Measurements from ENCODE around the gene TRIB2.
"Not testable (repeated sequence)": the region's sequence is repeated elsewhere in the genome, so short reads cannot be mapped to it uniquely, and the experiment has no call there.

TRIB2 gene

GRCh38 chr2:12716282-12717190 is at the start of gene TRIB2:
Gene TRIB2 (plus strand): TSS chr2:12716936. CDS start chr2:12718308, 1,372 bp downstream.
- DNase-seq, result peak; percentile 88

DNA sequence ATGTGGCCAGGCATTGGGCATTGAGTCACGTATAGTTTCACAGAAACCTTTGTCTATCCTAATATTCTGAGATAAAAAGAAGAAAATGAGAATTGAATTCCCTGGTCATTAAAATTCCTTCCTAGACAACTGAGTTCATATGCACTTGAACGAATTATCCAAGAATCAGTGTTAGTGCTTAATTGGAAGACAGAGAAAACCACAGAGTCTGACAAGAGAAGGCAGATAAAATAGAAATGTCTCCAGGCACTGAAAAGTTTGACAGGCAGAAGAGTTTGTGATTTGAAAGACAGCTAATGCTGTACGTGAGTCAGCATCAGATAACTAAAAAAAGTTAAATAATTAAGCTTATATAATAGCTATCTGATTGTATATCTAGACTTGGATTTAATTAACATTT is 47.7 kb upstream of the TRIB2 start:
- DNase-seq, result no peak

GRCh38 chr2:12672711-12673315 is 43.9 kb upstream of the TRIB2 start:
- no peak for DNase-seq

- no peak for DNase-seq
Observed at GRCh38 chr2:12674644-12675328, 42.0 kb upstream of the TRIB2 start.

- no peak for DNase-seq
Observed at GRCh38 chr2:12675352-12675795, 41.4 kb upstream of the TRIB2 start.

- no peak for DNase-seq
Observed at GRCh38 chr2:12675801-12676200, 40.9 kb upstream of the TRIB2 start.

GRCh38 chr2:12676771-12677170 is 40.0 kb upstream of the TRIB2 start:
- no peak for DNase-seq

GRCh38 chr2:12678186-12678585 is 38.5 kb upstream of the TRIB2 start:
- DNase-seq, result no peak

DNA sequence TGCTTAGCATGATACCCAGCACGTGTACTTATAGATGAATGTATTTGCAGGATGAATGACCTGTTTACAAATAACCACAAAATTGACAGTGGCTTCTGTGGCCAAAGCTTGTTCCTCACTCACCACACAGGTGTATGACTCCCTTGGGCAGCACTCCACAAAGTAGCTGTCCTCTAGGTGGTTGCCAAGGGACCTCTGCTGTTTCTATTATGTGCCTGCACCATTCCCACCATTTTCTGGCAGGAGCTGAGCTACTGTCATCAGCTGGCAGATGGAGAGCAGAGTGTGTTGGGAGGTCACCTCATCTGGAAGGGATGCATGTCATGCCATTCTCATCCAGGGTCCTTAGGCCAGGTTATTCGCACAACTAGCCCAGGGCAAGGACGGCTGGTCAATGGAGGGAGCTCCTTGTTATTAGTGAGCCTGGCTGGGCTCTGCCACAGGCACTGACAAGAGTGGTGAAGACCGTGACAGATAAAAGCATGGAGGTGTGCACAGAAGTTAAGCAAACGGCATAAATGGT is 37.1 kb upstream of the TRIB2 start:
- DNase-seq, result no peak

DNA sequence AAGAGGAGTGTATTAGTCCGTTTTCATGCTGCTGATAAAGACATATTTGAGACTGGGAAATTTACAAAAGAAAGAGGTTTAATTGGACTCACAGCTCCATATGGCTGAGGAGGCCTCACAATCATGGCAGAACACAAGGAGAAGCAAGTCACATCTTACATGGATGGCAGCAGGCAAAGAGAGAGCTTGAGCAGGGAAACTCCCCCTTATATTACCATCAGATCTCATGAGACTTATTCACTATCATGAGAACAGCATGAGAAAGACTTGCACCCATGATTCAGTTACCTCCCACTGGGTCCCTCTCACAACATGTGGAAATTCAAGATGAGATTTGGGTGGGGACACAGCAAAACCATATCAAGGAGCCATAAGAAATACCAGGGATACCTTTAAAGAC is 36.6 kb upstream of the TRIB2 start:
- DNase-seq, result not testable (repeated sequence)

- DNase-seq, result no peak
Observed at GRCh38 chr2:12682017-12682416, 34.7 kb upstream of the TRIB2 start.

- no peak for DNase-seq
Observed at GRCh38 chr2:12683457-12684100, 33.2 kb upstream of the TRIB2 start.

DNA sequence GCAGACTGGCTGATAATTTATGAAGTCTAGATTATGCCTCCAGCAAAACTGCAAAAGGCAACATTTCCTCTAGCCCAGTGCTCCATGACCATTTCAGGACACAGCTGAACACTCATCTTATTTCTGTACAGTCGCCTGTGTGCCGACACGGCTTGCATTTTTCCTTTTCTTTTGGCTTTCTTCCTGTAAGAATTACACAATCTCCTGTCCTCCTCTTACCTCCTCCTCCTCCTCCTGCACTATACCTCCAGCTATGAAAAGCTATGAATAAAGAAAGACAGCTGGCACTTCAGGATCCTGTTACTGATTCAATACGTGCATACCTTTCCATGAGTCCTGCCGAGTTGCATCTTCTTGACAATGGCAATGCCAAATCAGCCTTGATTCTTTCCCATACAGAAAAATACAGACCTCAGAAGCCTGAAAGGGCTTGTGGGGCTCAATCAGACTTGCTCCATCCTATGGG is 32.2 kb upstream of the TRIB2 start:
- DNase-seq, result no peak

DNA sequence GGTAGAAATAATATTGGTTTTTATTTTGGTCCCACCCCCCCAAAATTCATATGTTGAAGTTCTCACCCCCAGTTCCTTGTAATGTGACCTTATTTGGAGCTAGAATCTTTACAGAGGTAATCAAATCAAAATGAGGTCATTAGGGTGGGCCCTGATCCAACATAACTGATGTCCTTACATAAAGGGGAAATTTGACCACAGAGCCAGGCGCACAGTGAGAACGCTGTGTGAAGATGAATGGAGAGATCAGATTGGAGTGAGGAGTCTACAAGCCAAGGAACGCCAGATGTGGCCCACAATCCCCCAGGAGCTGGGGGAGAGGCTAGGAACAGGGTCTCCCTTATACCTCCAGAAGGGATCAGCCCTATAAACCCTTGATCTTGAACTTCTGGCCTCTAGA is 31.6 kb upstream of the TRIB2 start:
- no peak for DNase-seq

GRCh38 chr2:12685956-12686355 is 30.8 kb upstream of the TRIB2 start:
- DNase-seq, result no peak

DNA sequence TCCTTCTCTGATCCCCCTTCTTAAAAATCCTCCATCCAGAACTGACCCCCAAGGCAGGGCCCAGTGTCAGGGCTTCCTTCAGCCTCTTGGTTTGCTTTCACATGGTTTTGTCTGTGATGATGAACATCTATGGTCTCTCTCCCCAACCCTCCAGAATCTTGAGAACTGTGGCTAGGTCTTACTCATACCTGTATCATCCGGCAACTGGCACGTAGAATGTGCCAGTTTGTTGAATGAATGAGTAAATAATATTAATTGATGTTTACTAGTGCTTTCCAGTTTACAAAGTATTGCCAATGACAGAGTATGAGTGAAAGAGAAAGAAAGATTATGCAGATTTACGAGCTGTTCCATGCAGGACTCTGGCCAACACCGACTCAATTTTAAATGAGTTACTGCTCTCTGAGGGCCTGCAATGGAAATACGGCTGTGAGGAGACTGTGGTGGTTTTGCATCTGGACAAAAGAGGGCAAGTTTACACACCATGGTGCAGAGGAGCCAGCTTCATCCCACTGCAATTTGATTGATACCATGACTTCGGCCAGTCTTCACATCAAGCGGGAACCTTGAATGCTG is 29.9 kb upstream of the TRIB2 start:
- no peak for DNase-seq

DNA sequence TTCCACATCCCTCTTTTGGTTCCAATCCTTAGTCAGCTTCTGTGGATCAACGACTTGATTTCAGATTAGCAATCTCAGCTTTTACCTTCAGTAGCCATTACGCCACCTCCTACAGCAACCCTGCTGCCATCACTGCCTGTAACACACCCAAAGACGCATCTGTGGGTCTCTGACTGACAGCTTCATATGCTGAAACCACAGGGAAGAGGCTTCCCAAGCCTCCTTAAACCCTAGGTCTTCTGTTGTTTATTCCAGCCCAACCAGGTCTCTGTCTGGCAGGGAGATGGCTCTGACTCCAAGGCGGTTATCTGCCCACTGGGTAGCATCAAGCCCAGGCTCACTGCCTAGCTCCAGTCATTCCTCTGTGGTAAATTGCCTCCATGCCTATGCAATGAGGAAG is 28.6 kb upstream of the TRIB2 start:
- DNase-seq, result no peak

- DNase-seq, result no peak
Observed at GRCh38 chr2:12688893-12689292, 27.8 kb upstream of the TRIB2 start.

GRCh38 chr2:12693509-12693908 is 23.2 kb upstream of the TRIB2 start:
- no peak for DNase-seq

DNA sequence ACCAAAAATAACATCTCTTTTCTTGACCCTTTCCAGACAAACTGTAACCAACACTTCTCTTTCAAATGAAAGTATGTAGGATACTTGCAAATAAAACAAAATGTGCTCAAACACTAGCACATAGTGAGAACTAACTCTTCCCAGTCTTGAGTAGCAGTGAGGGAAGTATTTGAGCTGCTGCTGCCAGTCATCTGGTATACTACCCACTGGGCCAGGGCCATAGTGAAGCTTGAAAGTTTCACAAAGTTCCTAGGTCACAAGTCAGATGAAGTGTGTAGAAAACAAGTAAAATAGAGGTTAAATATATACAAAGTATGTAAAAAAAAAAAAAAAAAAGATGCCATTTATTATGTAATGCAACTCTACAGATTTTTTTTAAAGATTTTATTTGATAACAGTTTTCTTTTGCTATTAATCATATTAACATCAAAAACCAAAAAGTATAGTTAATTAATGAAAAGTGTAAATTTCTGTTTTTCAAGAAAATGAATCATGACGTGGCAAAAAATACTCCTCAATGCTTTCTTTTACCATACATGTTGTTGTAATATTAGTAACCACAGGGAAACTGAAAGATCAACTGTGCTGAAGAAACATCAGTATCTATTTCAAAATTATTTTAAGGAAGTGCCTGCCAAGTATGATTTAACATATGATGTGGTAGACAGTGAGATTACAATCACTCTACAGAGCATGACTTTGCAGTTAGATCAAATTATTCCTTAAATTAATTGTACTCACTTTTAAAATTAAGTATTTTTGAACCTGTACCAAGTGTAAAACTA is 21.6 kb upstream of the TRIB2 start:
- DNase-seq, result no peak

GRCh38 chr2:12697617-12698016 is 19.1 kb upstream of the TRIB2 start:
- DNase-seq, result no peak

DNA sequence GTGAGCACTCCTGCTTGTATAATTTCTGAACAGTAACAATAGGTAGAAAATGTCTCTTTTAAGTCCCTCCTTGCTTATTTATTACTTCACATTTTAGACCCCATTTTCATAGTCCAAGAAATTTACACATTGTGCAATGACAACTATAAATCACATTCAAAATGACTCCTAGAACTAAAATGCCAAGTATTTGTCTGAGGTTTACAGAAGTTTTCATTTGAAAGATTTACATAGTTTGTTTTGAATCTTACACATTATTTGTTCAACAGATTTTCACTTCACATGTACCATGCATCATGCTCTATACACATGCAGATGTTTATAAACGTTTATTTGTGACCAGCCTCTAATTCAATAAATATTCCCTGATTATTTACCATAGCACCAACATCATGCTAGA is 15.7 kb upstream of the TRIB2 start:
- no peak for DNase-seq
